Embryonic facial prominence (tissue), 1 donor: ENCODE data around the gene ASB14.
"Not testable (repeated sequence)": the region's sequence is repeated elsewhere in the genome, so short reads cannot be mapped to it uniquely, and the experiment has no call there.

Experiments
- DNase-seq: peaks from one replicate; pipeline ENCODE4 v3.0.0-alpha.2; 2016; ENCODE audit errors: extremely low spot score

The ASB14 gene

DNA sequence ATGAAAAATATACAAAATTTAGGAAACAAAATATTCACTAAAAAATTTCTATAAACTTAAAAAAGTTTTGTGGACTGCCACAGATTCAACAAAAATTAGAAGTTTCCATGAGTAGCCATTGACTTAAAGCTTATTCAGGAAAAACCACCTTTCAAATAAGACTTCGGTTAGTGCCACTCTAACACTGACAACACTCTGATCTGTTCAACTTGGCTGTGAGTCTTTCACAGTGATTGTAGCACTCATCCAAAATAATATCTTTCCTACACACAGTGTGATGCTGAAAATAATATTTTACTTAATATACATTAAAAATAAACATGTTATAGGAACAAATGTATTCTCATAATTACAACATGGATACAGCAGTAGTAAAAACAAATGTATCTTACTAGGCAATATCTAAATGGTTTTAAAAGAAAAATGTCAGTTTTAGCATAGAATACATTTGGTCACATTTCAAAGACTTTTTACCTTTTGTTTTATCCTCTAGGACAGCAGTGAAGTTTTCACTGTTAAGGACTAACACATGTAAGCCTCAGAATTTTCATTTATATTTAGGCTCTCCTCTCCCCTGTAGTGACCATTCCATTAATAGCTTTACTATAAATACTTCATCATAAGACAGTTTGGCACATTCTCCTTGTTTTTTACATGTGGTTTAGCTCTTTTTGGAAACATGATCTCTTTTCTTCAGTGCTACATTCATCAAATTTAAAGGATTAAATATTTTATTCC lies at the start of gene ASB14:
TSS of gene ASB14 (minus strand) at position 527 of the 738 bp plus-strand sequence. CDS start 652 bp downstream, outside the sequence.
- DNase-seq: no peak

DNA sequence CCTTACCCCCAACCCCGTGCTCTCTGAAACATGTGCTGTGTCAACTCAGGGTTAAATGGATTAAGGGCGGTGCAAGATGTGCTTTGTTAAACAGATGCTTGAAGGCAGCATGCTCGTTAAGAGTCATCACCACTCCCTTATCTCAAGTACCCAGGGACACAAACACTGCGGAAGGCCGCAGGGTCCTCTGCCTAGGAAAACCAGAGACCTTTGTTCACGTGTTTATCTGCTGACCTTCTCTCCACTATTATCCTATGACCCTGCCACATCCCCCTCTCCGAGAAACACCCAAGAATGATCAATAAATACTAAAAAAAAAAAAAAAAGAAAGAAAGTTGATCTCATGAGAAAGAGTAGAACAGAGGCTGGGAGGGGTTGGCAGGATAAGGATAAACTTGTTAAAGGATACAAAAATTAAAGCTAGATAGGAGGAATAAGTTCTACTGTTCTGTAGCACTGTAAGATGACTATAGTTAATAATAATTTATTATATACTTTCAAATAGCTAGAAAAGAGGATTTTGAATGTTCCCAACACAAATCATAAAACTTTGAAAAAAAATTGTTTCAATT lies 46.7 kb upstream of the ASB14 start:
- not testable (repeated sequence) for DNase-seq

GRCh38 chr3:57338272-57339070 lies 46.0 kb upstream of the ASB14 start:
- not testable (repeated sequence) for DNase-seq

- DNase-seq: no peak
Measured at GRCh38 chr3:57335283-57335938, 42.9 kb upstream of the ASB14 start.

- no peak for DNase-seq
Measured at GRCh38 chr3:57331078-57331610, 38.7 kb upstream of the ASB14 start.

- not testable (repeated sequence) for DNase-seq
Measured at GRCh38 chr3:57326498-57326897, 34.0 kb upstream of the ASB14 start.

DNA sequence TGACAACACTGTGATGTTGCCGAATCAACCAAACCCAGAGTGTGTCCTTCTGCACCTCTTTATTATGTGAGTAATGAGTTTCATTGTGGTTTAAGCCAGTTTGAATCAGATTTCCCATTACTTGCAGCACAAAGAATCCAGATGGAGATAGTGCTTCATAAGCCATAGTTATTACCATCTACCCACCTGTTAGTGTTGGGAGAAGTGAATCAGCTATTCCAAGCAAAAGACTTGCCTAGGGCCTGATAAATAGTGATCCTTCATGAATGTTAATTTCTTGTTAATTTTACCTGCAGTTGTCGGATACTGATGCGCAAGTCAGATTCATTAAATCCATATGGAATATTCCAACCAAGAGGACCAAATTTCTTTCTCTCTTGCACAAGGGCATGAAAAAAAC lies 21.7 kb upstream of the ASB14 start:
- no peak for DNase-seq

- no peak for DNase-seq
Measured at GRCh38 chr3:57309769-57310360, 17.4 kb upstream of the ASB14 start.

GRCh38 chr3:57303520-57303919 lies 11.0 kb upstream of the ASB14 start:
- DNase-seq: not testable (repeated sequence)

- DNase-seq: no peak
Measured at GRCh38 chr3:57298041-57298440, 5.6 kb upstream of the ASB14 start.

DNA sequence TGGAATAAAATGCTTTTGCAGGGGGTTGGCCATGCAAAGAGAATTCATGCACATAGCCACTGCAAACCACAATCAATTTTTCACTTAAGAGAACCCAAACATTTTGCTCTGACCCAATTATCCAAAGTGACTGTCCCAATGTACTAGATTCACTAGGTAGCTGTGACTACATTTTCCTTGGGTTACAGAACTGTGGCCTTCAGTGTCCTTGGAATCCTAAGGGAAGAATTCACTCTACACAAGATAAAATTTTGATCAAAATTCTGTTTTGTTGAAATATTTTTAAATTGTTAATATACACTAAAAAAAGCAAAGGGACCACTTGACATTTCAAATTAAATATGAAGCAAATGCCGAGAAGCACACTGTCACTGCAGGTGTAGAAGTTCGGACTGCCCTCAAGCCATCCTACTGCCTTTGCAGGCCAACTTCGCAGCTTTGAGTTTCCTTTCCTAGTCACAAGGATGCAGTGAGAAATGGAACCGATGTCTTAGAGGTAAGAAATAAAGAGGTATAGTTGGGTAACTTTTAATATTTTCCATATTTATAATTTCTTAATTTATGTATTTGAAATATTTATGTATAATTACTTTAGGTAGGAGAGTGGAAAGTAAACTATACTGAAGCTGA lies 527 bp upstream of the ASB14 start:
- no peak for DNase-seq

DNA sequence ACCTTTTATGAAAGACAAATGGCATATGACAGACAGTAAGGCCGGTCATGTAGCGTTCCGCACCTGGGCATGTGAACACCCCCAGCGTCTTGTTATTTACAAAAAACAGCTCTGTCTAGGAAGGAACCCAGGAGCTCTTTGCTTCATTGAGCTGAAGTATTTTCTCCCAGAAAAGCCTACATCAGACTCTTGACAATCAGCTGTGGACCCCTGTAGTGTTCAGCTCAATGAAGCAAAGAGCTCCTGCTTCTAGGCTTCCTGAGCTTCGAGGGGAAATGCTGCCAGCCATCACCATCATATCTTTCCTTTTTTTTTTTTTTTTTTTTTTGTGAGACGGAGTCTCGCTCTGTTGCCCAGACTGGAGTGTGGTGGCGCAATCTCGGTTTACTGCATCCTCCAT lies 4.1 kb downstream of the ASB14 start:
- no peak for DNase-seq

GRCh38 chr3:57287205-57287604 lies 5.3 kb downstream of the ASB14 start:
- no peak for DNase-seq

GRCh38 chr3:57283334-57283733 lies 9.2 kb downstream of the ASB14 start:
- DNase-seq: no peak

GRCh38 chr3:57281715-57282114 lies 10.8 kb downstream of the ASB14 start:
- no peak for DNase-seq

DNA sequence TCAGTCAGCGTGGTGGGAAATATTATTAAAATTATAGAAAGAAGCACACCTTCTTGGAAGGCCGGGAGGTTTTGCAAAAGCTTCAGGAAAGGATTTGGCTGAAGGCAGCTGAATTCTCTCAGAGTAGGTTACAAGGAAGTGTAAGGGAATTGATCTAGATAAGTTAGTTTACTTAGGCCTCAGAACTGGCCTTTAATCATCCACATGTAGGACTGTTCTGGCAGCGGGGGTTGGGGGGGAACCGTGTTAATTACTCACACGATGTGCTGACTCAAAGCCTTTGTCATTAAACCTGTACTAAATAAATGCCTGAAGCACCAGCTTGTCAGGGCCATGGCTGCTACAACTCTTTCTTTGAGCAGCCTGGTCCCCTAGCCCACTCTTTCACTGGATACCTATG lies 12.8 kb downstream of the ASB14 start:
- DNase-seq: no peak

DNA sequence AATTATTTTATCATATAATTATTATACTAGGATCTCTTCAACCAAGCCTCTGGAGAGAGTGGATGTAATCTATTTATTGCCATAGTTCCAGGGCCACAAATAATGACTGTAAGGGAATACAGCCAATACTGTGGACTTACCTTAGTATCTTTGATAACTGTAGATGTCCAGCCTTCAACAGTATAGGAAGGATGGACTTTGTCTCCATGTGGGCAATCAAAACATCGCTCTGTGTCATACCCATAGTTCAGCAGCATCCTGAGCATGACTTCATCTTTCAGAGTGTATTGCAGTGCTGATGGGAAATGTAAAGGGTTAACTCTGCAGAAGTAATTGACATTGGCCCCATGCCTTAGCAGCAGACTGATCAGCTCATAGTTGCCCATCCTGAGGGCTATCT lies 14.2 kb downstream of the ASB14 start:
- DNase-seq: no peak

DNA sequence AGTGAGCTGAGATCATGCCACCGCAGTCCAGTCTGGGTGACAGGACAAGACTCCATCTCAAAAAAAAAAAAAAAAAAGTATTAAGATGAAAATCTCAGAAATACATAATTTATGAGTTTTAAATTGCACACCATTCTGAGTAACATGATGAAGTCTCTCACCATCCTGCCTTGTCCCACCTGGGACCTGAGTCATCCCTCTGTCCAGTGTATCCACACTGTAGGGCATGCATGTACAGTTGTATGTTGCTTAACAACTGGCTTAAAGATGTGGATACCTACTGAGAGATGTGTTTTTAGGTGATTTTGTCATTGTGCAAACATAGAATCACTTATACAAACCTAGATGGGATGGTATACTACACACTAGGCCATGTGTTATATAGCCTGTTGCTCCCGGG lies 17.1 kb downstream of the ASB14 start:
- DNase-seq: no peak

DNA sequence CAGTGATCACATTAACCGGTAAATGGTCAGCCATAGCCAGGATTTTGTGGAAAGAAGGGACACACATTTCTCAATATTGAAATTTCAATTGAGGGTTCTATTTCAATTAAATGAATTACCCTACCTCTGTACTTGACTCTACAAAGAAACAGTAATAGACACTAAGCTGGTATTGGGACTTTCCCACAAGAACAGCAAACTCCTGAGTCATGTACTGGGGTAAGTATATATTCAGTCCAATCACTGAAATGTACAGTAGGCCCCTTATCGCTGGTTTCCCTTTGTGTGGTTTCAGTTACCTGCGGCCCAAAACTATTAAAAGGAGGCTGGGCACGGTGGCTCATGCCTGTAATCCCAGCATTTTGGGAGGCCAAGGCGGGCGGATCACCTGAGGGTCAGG lies 17.6 kb downstream of the ASB14 start:
- no peak for DNase-seq

DNA sequence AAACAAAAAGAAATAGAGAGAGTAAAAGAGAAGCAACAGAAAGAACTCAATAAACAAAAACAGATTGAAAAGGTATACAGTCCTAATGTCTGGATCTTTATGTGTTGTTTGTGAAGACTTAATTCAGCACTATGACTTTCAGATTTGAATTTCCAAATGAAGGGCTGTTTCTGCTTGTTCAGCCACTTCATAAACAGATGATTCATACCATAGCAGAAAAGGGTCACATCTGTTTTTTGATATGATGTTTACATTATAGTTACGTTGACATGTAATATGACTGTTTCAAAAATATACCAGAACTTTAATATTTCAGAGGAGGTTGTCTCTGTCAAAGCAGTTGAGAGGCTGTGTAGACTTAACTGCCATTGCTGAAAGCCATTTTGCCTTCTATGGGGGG lies 24.1 kb downstream of the ASB14 start:
- DNase-seq: no peak

GRCh38 chr3:57261929-57262328 lies 30.6 kb downstream of the ASB14 start:
- DNase-seq: no peak
